ENCODE data around the gene LRRC19.
A peak's percentile ranks its signal among the peaks of the same experiment; 100 is the strongest.

The LRRC19 gene

DNA sequence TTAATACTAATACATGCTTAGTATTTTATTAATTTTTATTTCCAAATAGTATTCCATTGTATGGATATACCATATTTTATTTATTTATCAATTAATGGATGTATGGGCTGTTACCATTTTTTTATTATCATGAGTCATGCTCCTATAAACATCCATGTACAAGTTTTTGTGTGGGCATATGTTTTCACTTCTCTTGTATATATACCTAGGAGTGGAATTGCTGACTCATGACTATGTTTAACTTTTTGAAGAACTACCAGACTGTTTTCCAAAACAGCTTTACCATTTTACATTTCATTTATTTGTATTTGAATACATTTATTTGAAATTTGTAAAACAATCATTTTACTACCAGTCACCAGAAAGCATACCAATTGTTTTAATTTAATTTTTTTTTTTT lies 14.1 kb upstream of the LRRC19 start:
- Histone ChIP-seq H3K36me3 (no peaks in the 10 kb centered on the region; the same call in 1 of the 2 replicates), H3K9me3 (no peaks in the 10 kb centered on the region), H3K4me1 (no peaks in the 10 kb centered on the region), H3K27me3 (no peaks in the 10 kb centered on the region), H3K4me3 (ENCODE audit: low read depth, low read length) (no peak overlapping the region)
- TF ChIP-seq CTCF (IDR thresholded peaks at IDR 0.05; ENCODE audit: low read depth, low read length) = no peak
- DNase-seq = no peak

DNA sequence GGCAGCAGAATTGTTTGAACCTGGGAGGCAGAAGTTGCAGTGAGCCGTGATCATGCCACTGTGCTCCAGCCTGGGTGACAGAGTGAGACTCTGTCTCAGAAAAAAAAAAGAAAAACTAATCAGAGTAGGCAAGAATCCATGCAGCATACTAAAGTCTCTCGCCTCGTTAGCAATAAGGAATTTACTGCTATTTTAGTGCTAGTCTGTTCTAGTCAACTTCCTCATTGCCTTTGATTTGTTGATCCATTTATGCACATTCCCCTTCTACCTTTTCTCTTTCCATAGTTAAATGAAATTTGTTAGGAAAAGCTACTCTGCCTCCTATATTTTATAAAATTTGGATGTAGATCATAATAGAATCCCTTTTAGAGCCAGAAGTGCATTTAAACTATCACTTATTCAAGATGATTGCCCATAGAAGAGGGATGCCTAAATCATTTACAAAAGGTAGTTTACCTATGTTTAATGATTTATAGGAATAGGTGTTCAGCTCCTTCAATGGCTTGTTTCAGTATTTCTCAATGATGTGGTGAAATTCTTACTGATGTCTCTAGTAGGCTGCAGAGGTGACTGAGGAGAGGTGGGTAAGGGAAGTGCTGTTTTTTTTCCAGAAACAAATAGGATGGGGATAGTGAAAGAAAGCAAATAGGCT lies 1.9 kb downstream of the LRRC19 start:
- DNase-seq = no peak
- Histone ChIP-seq H3K4me3 (ENCODE audit: low read depth, low read length) (no peak overlapping the region), H3K9me3 (no peaks in the 10 kb centered on the region), H3K36me3 (no peaks in the 10 kb centered on the region), H3K4me1 (no peaks in the 10 kb centered on the region), H3K27me3 (no peaks in the 10 kb centered on the region)
- no peak for TF ChIP-seq CTCF (IDR thresholded peaks at IDR 0.05; ENCODE audit: low read depth, low read length)

GRCh38 chr9:26995810-26996209 lies 9.7 kb downstream of the LRRC19 start:
- H3K4me1 ChIP-seq = no peaks in the 10 kb centered on the region
- no peaks in the 10 kb centered on the region for H3K27me3 ChIP-seq
- no peak overlapping the region for H3K4me3 ChIP-seq (ENCODE audit: low read depth, low read length)
- no peak for TF ChIP-seq CTCF (IDR thresholded peaks at IDR 0.05; ENCODE audit: low read depth, low read length)
- no peaks in the 10 kb centered on the region for H3K36me3 ChIP-seq
- no peaks in the 10 kb centered on the region for H3K9me3 ChIP-seq
- no peak for DNase-seq

- Histone ChIP-seq H3K9me3 (no peaks in the 10 kb centered on the region), H3K27me3 (no peaks in the 10 kb centered on the region), H3K36me3 (no peaks in the 10 kb centered on the region), H3K4me1 (no peaks in the 10 kb centered on the region), H3K4me3 (ENCODE audit: low read depth, low read length) (no peak overlapping the region)
- no peak for DNase-seq
- TF ChIP-seq CTCF (IDR thresholded peaks at IDR 0.05; ENCODE audit: low read depth, low read length) = no peak
Measured at GRCh38 chr9:26983340-26983739, 22.1 kb downstream of the LRRC19 start.

DNA sequence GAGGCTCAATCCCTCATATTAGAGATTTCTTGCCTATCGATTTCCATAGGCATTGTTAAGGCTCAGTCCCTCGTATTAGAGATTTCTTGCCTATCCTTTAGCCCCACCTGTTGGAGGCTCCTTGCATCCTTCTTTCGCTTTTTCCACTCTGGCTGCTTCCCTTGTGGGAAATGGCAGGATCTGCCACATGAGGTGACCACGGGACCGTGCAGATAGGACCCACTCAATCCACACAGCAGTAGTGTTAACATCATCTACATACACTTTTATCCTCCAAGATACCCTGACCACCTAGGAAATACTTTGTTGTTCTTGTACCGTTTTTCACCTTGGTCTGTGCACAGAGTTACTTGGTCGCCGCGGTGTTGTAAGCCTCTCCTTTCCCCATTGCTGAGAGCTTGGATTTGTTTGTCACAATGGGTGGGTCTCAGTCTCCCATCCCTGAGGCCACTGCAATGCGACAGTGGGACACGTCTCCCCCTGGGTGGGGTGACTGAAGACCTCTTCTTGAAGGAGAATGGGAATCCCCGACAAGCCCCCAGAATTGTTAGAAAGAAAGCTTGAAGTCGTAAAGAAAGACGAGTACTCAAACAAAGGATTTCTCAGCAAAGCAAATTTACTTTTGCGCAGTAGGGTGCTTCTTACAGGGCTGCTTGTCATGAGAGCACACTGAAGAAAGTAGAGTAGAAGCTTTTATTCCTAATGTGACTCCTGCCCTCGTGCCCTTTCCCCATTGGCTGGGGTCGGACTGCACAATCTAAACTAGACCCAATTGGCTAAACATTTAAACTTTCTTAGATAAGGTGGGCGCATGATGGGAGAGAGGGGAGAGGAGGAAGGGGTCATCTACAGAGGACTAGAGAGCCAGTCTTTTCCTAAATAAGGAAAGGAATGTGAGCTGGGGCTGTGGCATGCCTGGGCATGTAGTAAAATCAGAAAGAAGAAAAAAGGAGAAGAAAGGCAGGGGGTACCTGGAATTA lies 29.5 kb downstream of the LRRC19 start:
- H3K27me3 ChIP-seq = no peaks in the 10 kb centered on the region

More for the DNA sequence above, 29.5 kb downstream of the LRRC19 start:
- Histone ChIP-seq H3K9me3 (no peaks in the 10 kb centered on the region; the same call in 1 of the 2 replicates), H3K36me3 (no peaks in the 10 kb centered on the region), H3K4me3 (ENCODE audit: low read depth, low read length) (no peak overlapping the region), H3K4me1 (no peaks in the 10 kb centered on the region)
- peak; percentile 82 for TF ChIP-seq CTCF (IDR thresholded peaks at IDR 0.05; ENCODE audit: low read depth, low read length)
- DNase-seq = peak; percentile 49

All from BE2C (cell line).